Cardiac muscle cell (in vitro differentiated cells and primary cell): ENCODE results near the gene NPAS4. TPM values are rescaled to one million over a fixed set of nuclear protein-coding genes. Genes with fewer than 3 reads are reported as not detected.

ENCODE experiments used
- DNase-seq, 2 donors: peaks; one replicate each; pipeline versions ENCODE4 v3.0.0 to v3.0.0-alpha.2; 2010 to 2017; ENCODE audit warnings: low read depth in 1 of 2, low spot score in 1 of 2
- H3K27ac ChIP-seq: fragments of 200-600 bp; sonication (generic); 2 replicates; pipeline ENCODE4 v1.5.1; 2016
- H3K27me3 ChIP-seq: fragments of 200-600 bp; sonication (generic); 2 replicates; pipeline ENCODE4 v1.6.0; 2016; ENCODE audit warnings: control low read depth
- H3K36me3 ChIP-seq: fragments of 200-600 bp; sonication (generic); 2 replicates; pipeline ENCODE4 v1.5.1; 2016; ENCODE audit warnings: control low read depth
- H3K4me1 ChIP-seq: fragments of 200-600 bp; sonication (generic); 2 replicates; pipeline ENCODE4 v1.8.1; 2017; ENCODE audit warnings: low read depth, mild to moderate bottlenecking, mixed run types
- H3K4me3 ChIP-seq: fragments of 200-600 bp; sonication (generic); 2 replicates; pipeline ENCODE4 v1.5.1; 2016; ENCODE audit warnings: mild to moderate bottlenecking
- H3K9me3 ChIP-seq: fragments of 200-600 bp; sonication (generic); 2 replicates; pipeline ENCODE4 v1.5.1; 2017; ENCODE audit warnings: low read depth, mild to moderate bottlenecking, control low read depth
- polyA plus RNA-seq: library from polyadenylated mRNA; unstranded; fragments of >200 nt; fragmentation: Nextera tagmentation; extraction: Ambion mirVana; gene quantifications from 2 replicates; pipeline ENCODE4 v1.2.1, GENCODE V29; 2016
- total RNA-seq: library from RNA; depleted of rRNA; stranded (reverse); fragments of >200 nt; gene quantifications from 2 replicates; pipeline ENCODE4 v1.2.3, GENCODE V29; 2016
- TF ChIP-seq, protein P1 (sequence below): IDR thresholded peaks from 2 replicates; pipeline ENCODE4 v1.5.1; 2012; ENCODE audit warnings: low read depth, mild to moderate bottlenecking, low read length

Gene NPAS4
- total and polyA plus RNA-seq, 2 experiments from 2014 or later: 1.2 TPM; not detected in 1

DNA sequence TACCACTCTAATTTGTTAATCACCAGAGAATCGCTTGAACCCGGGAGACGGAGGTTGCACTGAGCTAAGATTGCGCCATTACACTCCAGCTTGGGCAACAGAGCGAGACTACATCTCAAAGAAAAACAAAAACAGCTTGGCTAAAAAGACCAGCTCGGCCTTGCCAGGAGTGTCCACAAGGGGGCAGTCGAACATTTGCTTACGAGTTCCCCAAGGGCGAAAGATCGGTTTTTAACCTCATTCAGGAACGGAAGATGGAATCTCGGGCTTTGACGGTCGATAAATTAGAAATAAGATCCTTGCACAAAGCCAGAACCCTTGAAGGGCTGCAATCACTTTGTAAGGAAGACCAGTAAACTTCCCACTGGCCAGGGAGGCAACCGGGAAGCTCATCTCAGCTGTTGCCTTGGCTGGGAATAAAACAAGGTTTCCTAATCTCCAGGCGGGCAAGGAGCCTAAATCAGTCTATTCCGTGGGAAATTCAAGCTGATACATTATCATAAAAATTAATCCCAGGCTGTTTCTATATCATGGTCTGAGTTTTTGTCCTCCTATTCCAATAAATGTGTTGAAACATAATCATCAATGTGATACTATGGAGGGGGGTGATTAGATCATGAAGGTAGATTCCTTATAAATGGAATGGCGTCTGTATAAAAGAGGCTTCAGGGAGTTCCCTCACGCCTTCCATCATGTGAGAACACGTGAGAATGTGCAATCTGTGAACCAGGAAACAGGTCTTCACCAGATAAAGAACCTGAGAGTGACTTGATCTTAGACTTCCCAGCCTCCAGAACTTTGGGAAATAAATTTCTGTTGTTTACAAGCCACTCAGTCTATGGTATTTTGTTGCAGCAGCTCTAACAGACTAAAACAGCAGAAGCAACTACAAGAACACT, 34.4 kb upstream of the NPAS4 start:
- peak; percentile 90 to 92 for DNase-seq
- H3K36me3 ChIP-seq: no peaks in the 10 kb centered on the region
- TF ChIP-seq, protein P1, sequence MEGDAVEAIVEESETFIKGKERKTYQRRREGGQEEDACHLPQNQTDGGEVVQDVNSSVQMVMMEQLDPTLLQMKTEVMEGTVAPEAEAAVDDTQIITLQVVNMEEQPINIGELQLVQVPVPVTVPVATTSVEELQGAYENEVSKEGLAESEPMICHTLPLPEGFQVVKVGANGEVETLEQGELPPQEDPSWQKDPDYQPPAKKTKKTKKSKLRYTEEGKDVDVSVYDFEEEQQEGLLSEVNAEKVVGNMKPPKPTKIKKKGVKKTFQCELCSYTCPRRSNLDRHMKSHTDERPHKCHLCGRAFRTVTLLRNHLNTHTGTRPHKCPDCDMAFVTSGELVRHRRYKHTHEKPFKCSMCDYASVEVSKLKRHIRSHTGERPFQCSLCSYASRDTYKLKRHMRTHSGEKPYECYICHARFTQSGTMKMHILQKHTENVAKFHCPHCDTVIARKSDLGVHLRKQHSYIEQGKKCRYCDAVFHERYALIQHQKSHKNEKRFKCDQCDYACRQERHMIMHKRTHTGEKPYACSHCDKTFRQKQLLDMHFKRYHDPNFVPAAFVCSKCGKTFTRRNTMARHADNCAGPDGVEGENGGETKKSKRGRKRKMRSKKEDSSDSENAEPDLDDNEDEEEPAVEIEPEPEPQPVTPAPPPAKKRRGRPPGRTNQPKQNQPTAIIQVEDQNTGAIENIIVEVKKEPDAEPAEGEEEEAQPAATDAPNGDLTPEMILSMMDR: peak; percentile 97
- H3K27ac ChIP-seq: no peak overlapping the region
- H3K27me3 ChIP-seq: no peaks in the 10 kb centered on the region
- no peaks in the 10 kb centered on the region for H3K4me1 ChIP-seq
- H3K9me3 ChIP-seq: no peaks in the 10 kb centered on the region
- peak overlapping the region; percentile 7 for H3K4me3 ChIP-seq

DNA sequence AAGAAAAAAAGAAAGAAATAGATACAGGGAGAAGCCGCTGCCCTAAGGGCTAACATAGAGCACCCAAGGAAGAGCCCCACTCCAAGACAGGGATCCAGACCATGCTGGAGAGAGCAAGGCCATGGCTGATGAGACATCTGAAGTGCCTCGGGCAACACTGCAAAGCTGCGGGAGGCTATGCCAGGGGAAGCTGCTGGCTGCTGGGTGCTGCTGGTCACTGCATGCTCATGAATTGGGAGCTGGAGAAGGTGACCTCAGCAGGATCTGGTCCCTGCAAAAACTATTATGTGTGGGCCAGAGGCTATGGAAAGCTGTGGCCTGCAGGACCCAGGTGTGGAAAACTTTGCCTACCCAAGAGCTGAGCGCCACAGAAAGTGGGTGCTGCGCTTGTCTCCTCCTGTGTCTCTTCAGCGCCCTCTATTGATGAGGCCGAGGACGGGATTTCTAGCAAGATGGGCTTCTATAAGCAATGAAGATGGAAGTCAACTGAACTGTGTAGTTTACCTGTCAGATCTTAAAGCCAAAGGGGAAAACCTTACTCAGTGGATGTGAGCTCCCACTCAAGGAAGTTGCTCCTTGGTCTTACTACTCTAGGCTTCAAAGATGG, 32.0 kb upstream of the NPAS4 start:
- H3K4me1 ChIP-seq: no peaks in the 10 kb centered on the region
- no peak overlapping the region for H3K4me3 ChIP-seq
- H3K36me3 ChIP-seq: no peaks in the 10 kb centered on the region
- H3K27ac ChIP-seq: no peak overlapping the region
- TF ChIP-seq, protein P1: peak; percentile 93
- DNase-seq: peak; percentile 79 to 85
- no peaks in the 10 kb centered on the region for H3K27me3 ChIP-seq
- H3K9me3 ChIP-seq: no peaks in the 10 kb centered on the region

DNA sequence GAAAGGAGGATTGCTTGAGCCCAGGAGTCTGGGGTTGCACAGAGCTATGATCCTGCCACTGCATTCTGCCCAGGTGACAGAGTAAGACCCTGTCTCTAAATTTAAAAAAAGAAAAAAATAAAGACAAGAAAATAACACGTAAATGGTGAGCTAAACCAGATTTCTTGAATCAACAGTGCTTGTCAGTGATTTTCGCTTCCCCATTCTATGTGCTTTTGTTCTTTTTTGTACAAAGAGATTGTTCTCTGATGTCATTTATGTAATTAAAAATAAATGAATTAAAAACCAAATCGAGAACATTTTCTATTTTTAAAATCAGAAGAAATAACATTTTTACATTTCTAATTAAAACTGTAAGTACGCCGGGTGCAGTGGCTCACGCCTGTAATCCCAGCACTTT, 29.5 kb upstream of the NPAS4 start:
- Histone ChIP-seq H3K4me3 (no peak overlapping the region), H3K9me3 (no peaks in the 10 kb centered on the region), H3K27ac (no peak overlapping the region), H3K27me3 (no peaks in the 10 kb centered on the region), H3K4me1 (no peaks in the 10 kb centered on the region), H3K36me3 (no peaks in the 10 kb centered on the region)
- TF ChIP-seq, protein P1: no peak
- no peak for DNase-seq

DNA sequence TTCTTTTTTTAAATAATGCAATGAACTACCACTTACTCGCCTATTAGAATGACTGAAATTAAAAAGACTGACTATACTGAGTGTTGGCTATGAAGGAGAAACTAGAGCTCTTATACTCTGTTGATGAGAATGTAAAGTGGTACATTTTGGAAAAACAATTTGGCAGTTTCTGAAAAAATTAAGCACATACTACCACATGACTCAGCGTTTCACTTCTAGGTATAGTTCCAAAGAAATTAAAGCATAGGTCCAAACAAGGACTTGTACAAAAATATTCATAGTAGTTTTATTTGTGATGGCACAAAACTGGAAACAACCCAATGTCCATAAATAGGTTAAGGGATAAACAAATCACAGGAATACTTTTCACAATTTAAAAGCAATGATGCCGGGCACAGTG, 26.9 kb upstream of the NPAS4 start:
- no peaks in the 10 kb centered on the region for H3K4me1 ChIP-seq
- TF ChIP-seq, protein P1: no peak
- no peak for DNase-seq

DNA sequence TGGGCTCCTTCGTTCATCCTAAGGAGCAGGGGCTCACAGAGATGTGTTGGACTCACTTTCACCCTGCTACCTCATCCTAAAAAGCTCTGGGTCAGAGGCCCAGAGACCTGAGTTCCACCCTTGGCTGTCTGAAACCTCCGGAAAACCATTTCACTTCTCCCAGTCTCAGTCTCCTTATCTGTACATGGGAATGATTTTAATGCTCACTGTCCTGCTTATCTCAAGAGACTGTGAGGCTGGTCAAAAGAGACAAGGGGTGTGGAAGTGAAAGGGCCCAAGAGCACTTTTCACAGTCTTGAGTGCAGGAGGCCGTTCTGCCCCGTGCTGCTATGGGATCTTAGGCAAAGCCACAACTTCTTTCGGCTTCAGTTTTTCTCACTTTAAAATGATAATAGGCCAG, 13.2 kb upstream of the NPAS4 start:
- DNase-seq: no peak
- peaks cover 26% of the 10 kb centered on the region for H3K4me1 ChIP-seq
- H3K36me3 ChIP-seq: no peaks in the 10 kb centered on the region
- TF ChIP-seq, protein P1: no peak
- no peaks in the 10 kb centered on the region for H3K9me3 ChIP-seq
- H3K27me3 ChIP-seq: peaks cover 19% of the 10 kb centered on the region
- no peak overlapping the region for H3K27ac ChIP-seq
- H3K4me3 ChIP-seq: no peak overlapping the region

More for the DNA sequence above, 26.9 kb upstream of the NPAS4 start:
- Histone ChIP-seq H3K27me3 (no peaks in the 10 kb centered on the region), H3K27ac (no peak overlapping the region), H3K9me3 (no peaks in the 10 kb centered on the region), H3K36me3 (no peaks in the 10 kb centered on the region), H3K4me3 (no peak overlapping the region)
